ENCODE data around the gene TSFM. TPM values are rescaled to one million over a fixed set of nuclear protein-coding genes. Genes with fewer than 3 reads are reported as not detected.
"Not testable (repeated sequence)": the region's sequence is repeated elsewhere in the genome, so short reads cannot be mapped to it uniquely, and the experiment has no call there.

Gene TSFM
- total RNA-seq, 2 experiments from 2014 or later, result 25.8 to 26.9 TPM

DNA sequence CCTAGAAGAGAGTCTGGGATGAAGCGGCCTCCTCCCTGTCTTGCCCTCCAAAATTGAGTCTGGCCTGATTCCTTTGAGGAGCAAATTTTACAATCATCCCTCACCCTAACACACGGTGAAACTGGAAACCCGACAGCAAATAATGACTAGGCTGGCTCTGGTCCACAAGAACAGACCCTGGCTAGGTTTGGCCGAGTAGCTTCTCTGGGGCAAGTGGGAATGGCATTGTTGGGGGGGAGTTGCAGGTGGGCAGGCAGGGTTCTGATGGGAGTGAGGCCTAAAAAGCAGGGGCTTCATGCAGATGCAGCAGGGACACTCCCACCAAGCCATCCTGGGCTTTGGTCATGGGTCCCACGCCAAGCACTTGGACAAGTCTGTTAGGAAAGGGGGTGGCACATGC lies 38.4 kb downstream of the TSFM start:
- H3K27me3 ChIP-seq (ENCODE audit: control insufficient read depth in 1 of 2, insufficient read depth in 2 of 2, low read length in 2 of 2); DNase-seq; H3K4me3 ChIP-seq (ENCODE audit: low read length); intact Hi-C loops (cut with DNase I, micrococcal nuclease); H3K9me3 ChIP-seq (ENCODE audit: control insufficient read depth in 1 of 2, insufficient read depth in 1 of 2, low read length in 2 of 2); ATAC-seq (ENCODE audit: poor library complexity); H3K4me1 ChIP-seq (ENCODE audit: insufficient read depth, low read length); H3K4me3 Mint-ChIP-seq; CTCF ChIA-PET; H3K27me3 Mint-ChIP-seq; H3K9me3 Mint-ChIP-seq; H3K4me1 Mint-ChIP-seq (ENCODE audit: low read depth); POLR2A ChIA-PET: not testable (repeated sequence)
- Mint-ChIP-seq H3K27ac (peak overlapping the region; percentile 27), H3K36me3 (ENCODE audit: low read depth) (peaks cover 58% of the 10 kb centered on the region)
- H3K27ac ChIP-seq (ENCODE audit: low read depth in 1 of 2, low read length in 2 of 2), result peak overlapping the region in 1 of 2 donors; percentile 33
- peaks cover 54% of the 10 kb centered on the region for H3K36me3 ChIP-seq (ENCODE audit: insufficient read depth, low read length)

DNA sequence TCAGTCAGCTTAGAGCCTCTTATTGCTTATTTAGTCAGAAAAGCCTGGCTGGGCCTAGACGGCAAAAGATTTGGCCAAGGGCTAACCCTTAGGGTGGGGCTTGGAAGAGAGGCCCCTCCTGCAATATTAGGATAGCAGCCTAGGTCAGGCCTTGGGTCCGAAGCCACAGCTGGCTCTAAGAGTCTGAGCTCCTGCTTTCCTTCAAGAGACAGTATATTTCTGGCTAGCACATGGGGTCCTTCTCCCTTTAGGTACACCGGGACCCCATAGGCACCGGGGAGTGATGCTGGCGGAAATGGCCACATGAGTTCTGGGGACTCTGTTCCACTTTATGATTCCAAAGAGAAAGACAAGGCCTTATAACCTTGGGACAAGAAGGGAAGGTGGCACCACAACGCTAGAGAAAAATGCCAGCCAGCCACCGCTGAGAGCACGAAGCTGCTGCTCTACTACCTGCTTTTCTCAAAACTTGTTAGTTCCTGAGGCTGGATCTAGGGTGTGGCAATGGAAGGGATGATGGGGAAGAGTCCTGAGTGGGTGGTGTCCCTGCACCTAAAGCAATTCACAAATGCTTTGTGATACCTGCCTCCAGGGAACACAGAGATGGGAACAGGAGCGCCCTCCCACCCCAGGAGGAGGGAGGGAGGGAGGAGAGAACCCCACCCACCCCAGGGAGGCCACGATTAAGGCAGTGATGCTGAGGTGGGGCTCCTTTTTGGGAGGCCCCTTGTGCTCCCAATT lies 39.1 kb downstream of the TSFM start:
- Mint-ChIP-seq H3K27ac (peak overlapping the region; percentile 59), H3K9me3 (no peaks in the 10 kb centered on the region), H3K27me3 (no peaks in the 10 kb centered on the region), H3K4me3 (no peak overlapping the region), H3K36me3 (ENCODE audit: low read depth) (peaks cover 64% of the 10 kb centered on the region), H3K4me1 (ENCODE audit: low read depth) (peaks cover 7% of the 10 kb centered on the region)
- no peaks in the 10 kb centered on the region for H3K27me3 ChIP-seq (ENCODE audit: control insufficient read depth in 1 of 2, insufficient read depth in 2 of 2, low read length in 2 of 2)
- intact Hi-C loops (cut with DNase I, micrococcal nuclease), result no loop called here
- H3K27ac ChIP-seq (ENCODE audit: low read depth in 1 of 2, low read length in 2 of 2), result peak overlapping the region in 1 of 2 donors; percentile 33
- TF ChIP-seq CTCF (IDR thresholded peaks at IDR 0.05), result no peak
- POLR2A ChIA-PET, result no interaction called here
- CTCF ChIA-PET, result no interaction called here
- H3K4me3 ChIP-seq (ENCODE audit: low read length), result no peak overlapping the region
- no peaks in the 10 kb centered on the region for H3K9me3 ChIP-seq (ENCODE audit: control insufficient read depth in 1 of 2, insufficient read depth in 1 of 2, low read length in 2 of 2)
- ATAC-seq (ENCODE audit: poor library complexity) (no peak), DNase-seq (no peak)
- H3K4me1 ChIP-seq (ENCODE audit: insufficient read depth, low read length), result no peaks in the 10 kb centered on the region
- H3K36me3 ChIP-seq (ENCODE audit: insufficient read depth, low read length), result peaks cover 60% of the 10 kb centered on the region

- POLR2A ChIA-PET, result no interaction called here
- Mint-ChIP-seq H3K27ac (peak overlapping the region; percentile 59), H3K27me3 (no peaks in the 10 kb centered on the region), H3K4me3 (no peak overlapping the region), H3K9me3 (no peaks in the 10 kb centered on the region), H3K36me3 (ENCODE audit: low read depth) (peaks cover 74% of the 10 kb centered on the region), H3K4me1 (ENCODE audit: low read depth) (peaks cover 7% of the 10 kb centered on the region)
- peaks cover 69% of the 10 kb centered on the region for H3K36me3 ChIP-seq (ENCODE audit: insufficient read depth, low read length)
- H3K9me3 ChIP-seq (ENCODE audit: control insufficient read depth in 1 of 2, insufficient read depth in 1 of 2, low read length in 2 of 2), result no peaks in the 10 kb centered on the region
- DNase-seq (no peak), ATAC-seq (ENCODE audit: poor library complexity) (no peak)
- no peak for TF ChIP-seq CTCF (IDR thresholded peaks at IDR 0.05)
- no peak overlapping the region for H3K27ac ChIP-seq (ENCODE audit: low read depth in 1 of 2, low read length in 2 of 2)
- no peaks in the 10 kb centered on the region for H3K27me3 ChIP-seq (ENCODE audit: control insufficient read depth in 1 of 2, insufficient read depth in 2 of 2, low read length in 2 of 2)
- intact Hi-C loops (cut with DNase I, micrococcal nuclease), result no loop called here
- CTCF ChIA-PET, result no interaction called here
- peaks cover 9% of the 10 kb centered on the region for H3K4me1 ChIP-seq (ENCODE audit: insufficient read depth, low read length)
- no peak overlapping the region for H3K4me3 ChIP-seq (ENCODE audit: low read length)
These were observed 40.0 kb downstream of the TSFM start for GRCh38 chr12:57822392-57823130.

Measured in CD4-positive, alpha-beta T cell (primary cell).